ENCODE data around the gene C5orf22.

Gene C5orf22

GRCh38 chr5:31604644-31605043, 72.5 kb downstream of the C5orf22 start:
- no peak for DNase-seq (ENCODE audit: low spot score)
